H9 (cell line): ENCODE data around the gene HNRNPU. TPM values are rescaled to one million over a fixed set of nuclear protein-coding genes. Genes with fewer than 3 reads are reported as not detected.

Experiments used
- DNase-seq: peaks from one replicate; pipeline ENCODE4 v3.0.0-alpha.2; 2017
- H2AFZ ChIP-seq: one replicate; pipeline ENCODE4 v1.6.1; 2013; ENCODE audit warnings: mild to moderate bottlenecking, low read length, control low read depth, moderate library complexity
- H2AK5ac ChIP-seq: 2 replicates; pipeline ENCODE4 v1.6.1; 2013; ENCODE audit warnings: low read length, control low read depth, mixed read lengths; ENCODE audit not compliant: insufficient read length
- H2BK120ac ChIP-seq: one replicate; pipeline ENCODE4 v1.6.1; 2013; ENCODE audit warnings: low read depth, mild to moderate bottlenecking, low read length, control low read depth, inconsistent platforms; ENCODE audit not compliant: poor library complexity, severe bottlenecking
- H2BK12ac ChIP-seq: 2 replicates; pipeline ENCODE4 v1.6.1; 2013; ENCODE audit warnings: low read length, control low read depth, mixed read lengths, low read depth; ENCODE audit not compliant: insufficient read length
- H2BK15ac ChIP-seq: 2 replicates; pipeline ENCODE4 v1.6.1; 2013; ENCODE audit warnings: low read depth, low read length, control low read depth
- H2BK20ac ChIP-seq: one replicate; pipeline ENCODE4 v1.6.1; 2013; ENCODE audit warnings: low read depth, mild to moderate bottlenecking, low read length, control low read depth, inconsistent platforms; ENCODE audit not compliant: poor library complexity, severe bottlenecking
- H2BK5ac ChIP-seq: 2 replicates; pipeline ENCODE4 v1.6.1; 2013; ENCODE audit warnings: low read length, control low read depth, mixed read lengths; ENCODE audit not compliant: insufficient read length
- H3K14ac ChIP-seq: 2 replicates; pipeline ENCODE4 v1.6.1; 2013; ENCODE audit warnings: low read length, control low read depth; ENCODE audit not compliant: insufficient read depth
- H3K18ac ChIP-seq: 2 replicates; pipeline ENCODE4 v1.6.1; 2013; ENCODE audit warnings: low read depth, mild to moderate bottlenecking, mixed read lengths, low read length, control low read depth; ENCODE audit not compliant: insufficient read length
- H3K23ac ChIP-seq: 2 replicates; pipeline ENCODE4 v1.6.1; 2013; ENCODE audit warnings: low read length, control low read depth, mixed read lengths, low read depth; ENCODE audit not compliant: insufficient read length
- H3K23me2 ChIP-seq: 2 replicates; pipeline ENCODE4 v1.6.1; 2013; ENCODE audit warnings: low read depth, mild to moderate bottlenecking, mixed read lengths, low read length, control low read depth; ENCODE audit not compliant: insufficient read length, poor library complexity, severe bottlenecking
- H3K27ac ChIP-seq: 2 replicates; pipeline ENCODE4 v1.5.1; 2013; ENCODE audit warnings: low read length, control low read depth, mixed read lengths, low read depth; ENCODE audit not compliant: insufficient read length
- H3K27me3 ChIP-seq: 2 replicates; pipeline ENCODE4 v1.6.1; 2013; ENCODE audit warnings: low read length, control low read depth, inconsistent platforms; ENCODE audit not compliant: insufficient read depth
- H3K4ac ChIP-seq: 2 replicates; pipeline ENCODE4 v1.6.1; 2013; ENCODE audit warnings: low read depth, mild to moderate bottlenecking, control low read depth, inconsistent platforms, low read length, moderate library complexity
- H3K4me1 ChIP-seq: 2 replicates; pipeline ENCODE4 v1.6.1; 2013; ENCODE audit warnings: low read length, control low read depth, inconsistent platforms; ENCODE audit not compliant: insufficient read depth
- H3K4me2 ChIP-seq: 2 replicates; pipeline ENCODE4 v1.6.1; 2013; ENCODE audit warnings: low read length, control low read depth, mixed read lengths; ENCODE audit not compliant: insufficient read length, insufficient read depth
- H3K56ac ChIP-seq: 2 replicates; pipeline ENCODE4 v1.6.1; 2013; ENCODE audit warnings: low read depth, mild to moderate bottlenecking, mixed read lengths, low read length, control low read depth; ENCODE audit not compliant: insufficient read length
- H3K79me1 ChIP-seq: 2 replicates; pipeline ENCODE4 v1.6.1; 2013; ENCODE audit warnings: low read depth, mild to moderate bottlenecking, moderate library complexity, low read length, control low read depth, inconsistent platforms; ENCODE audit not compliant: insufficient read depth, poor library complexity, severe bottlenecking
- H3K79me2 ChIP-seq: 2 replicates; pipeline ENCODE4 v1.6.1; 2013; ENCODE audit warnings: low read length, control low read depth, inconsistent platforms; ENCODE audit not compliant: insufficient read depth
- H3K9ac ChIP-seq: 2 replicates; pipeline ENCODE4 v1.6.1; 2013; ENCODE audit warnings: low read length, control low read depth, mixed read lengths; ENCODE audit not compliant: insufficient read length; ENCODE audit errors: extremely low read depth
- H3K9me3 ChIP-seq: one replicate; pipeline ENCODE4 v1.6.1; 2013; ENCODE audit warnings: low read depth, low read length, inconsistent platforms; ENCODE audit not compliant: control insufficient read depth
- H3T11ph ChIP-seq: one replicate; pipeline ENCODE4 v1.6.1; 2013; ENCODE audit warnings: mild to moderate bottlenecking, low read length, control low read depth, inconsistent platforms
- H4K20me1 ChIP-seq: one replicate; pipeline ENCODE4 v1.6.1; 2013; ENCODE audit not compliant: control insufficient read depth, insufficient read length, insufficient read depth
- H4K5ac ChIP-seq: 2 replicates; pipeline ENCODE4 v1.6.1; 2013; ENCODE audit warnings: low read depth, mild to moderate bottlenecking, mixed read lengths, low read length, control low read depth; ENCODE audit not compliant: insufficient read length
- H4K8ac ChIP-seq: replicated peaks from 2 replicates; pipeline ENCODE4 v1.6.1; 2013; ENCODE audit warnings: low read length, control low read depth, mixed read lengths, low read depth; ENCODE audit not compliant: insufficient read length
- H4K91ac ChIP-seq: 2 replicates; pipeline ENCODE4 v1.6.1; 2013; ENCODE audit warnings: low read depth, mild to moderate bottlenecking, moderate library complexity, mixed read lengths, low read length, control low read depth; ENCODE audit not compliant: insufficient read length
- H3K27ac Mint-ChIP-seq, 3 experiments: 2 replicates in 2 of 3; 3 replicates in 1 of 3; pipeline ENCODE4 v1.8.0; 2020 to 2021; ENCODE audit warnings: mixed read lengths in 3 of 3, mild to moderate bottlenecking in 1 of 3, moderate library complexity in 1 of 3
- H3K27me3 Mint-ChIP-seq: 2 replicates; pipeline ENCODE4 v1.8.0; 2021; ENCODE audit warnings: low read depth, mild to moderate bottlenecking, moderate library complexity, mixed read lengths
- H3K36me3 Mint-ChIP-seq, 3 experiments: 2 replicates in 2 of 3; 3 replicates in 1 of 3; pipeline ENCODE4 v1.8.0; 2020 to 2021; ENCODE audit warnings: low read depth in 3 of 3, mixed read lengths in 3 of 3; ENCODE audit not compliant: insufficient read depth in 1 of 3
- H3K4me1 Mint-ChIP-seq, 2 experiments: 2 replicates each; pipeline ENCODE4 v1.8.0; 2020; ENCODE audit warnings: mixed read lengths in 2 of 2
- H3K4me3 Mint-ChIP-seq, 2 experiments: 2 replicates in 1 of 2; 3 replicates in 1 of 2; pipeline ENCODE4 v1.8.0; 2020 to 2021; ENCODE audit warnings: mild to moderate bottlenecking in 2 of 2, mixed read lengths in 2 of 2, moderate library complexity in 1 of 2
- H3K9me3 Mint-ChIP-seq, 2 experiments: 2 replicates in 1 of 2; 3 replicates in 1 of 2; pipeline ENCODE4 v1.8.0; 2020; ENCODE audit warnings: mild to moderate bottlenecking in 2 of 2, mixed read lengths in 2 of 2, moderate library complexity in 1 of 2
- WGBS: extraction: QIAGEN DNeasy Blood & Tissue Kit; methylation state at CpG from one replicate; pipeline ENCODE4 v1.1.7; 2013; ENCODE audit warnings: missing lambda C conversion rate, low lambda C conversion rate, mixed read lengths; ENCODE audit not compliant: insufficient read length; ENCODE audit errors: extremely low coverage; 5-methylcytosine and 5-hydroxymethylcytosine counted together
- total RNA-seq: library from RNA; stranded (reverse); gene quantifications from 2 replicates; pipeline ENCODE4 v1.2.1, GENCODE V29; 2021
- TF ChIP-seq, protein P1 (sequence below): fragments of 200-600 bp; sonication (generic); conservative IDR thresholded peaks from 3 replicates; pipeline ENCODE4 v1.8.0; 2021; ENCODE audit warnings: antibody characterized with exemption, mild to moderate bottlenecking

HNRNPU gene
- total RNA-seq, 1 experiment from 2014 or later: 657 TPM

DNA sequence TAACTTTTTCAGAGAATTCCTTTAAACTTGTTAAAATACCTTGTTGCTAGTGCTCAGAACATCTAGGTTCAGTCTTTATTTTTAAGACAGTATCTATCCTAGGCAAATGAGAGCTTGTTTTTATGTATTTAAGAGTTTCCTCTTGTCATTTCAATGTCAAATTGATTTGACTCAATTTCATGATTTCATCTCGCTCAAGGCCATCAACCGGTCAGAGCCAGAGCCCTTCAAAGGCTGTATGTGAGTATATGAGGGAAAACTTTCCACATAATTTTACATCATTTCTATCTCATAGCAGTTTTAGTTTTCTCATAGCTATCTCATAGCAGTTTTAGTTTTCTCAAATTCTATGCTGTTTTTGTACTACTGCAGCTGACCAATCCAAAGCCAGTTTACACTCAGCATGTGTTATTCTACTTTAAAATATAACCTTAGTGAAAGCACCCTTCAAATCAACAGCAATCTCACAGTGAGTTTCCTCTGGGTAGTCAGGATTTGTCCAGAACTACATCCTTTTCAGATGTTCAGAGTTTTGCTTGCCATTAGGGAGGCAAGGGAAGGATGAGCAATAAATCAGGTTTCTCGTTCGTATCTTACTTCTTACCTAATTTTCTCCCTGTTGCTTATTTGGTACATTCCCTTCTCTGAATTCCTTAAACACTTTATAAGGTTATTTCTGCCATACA is 12.7 kb downstream of the HNRNPU start:
- no CpG with 5 or more reads among the region's 4 CpGs for WGBS
- Histone ChIP-seq H3K9me3 (no peaks in the 10 kb centered on the region), H2BK15ac (no peak overlapping the region), H2AFZ (no peak overlapping the region), H2BK12ac (no peak overlapping the region), H3K79me2 (no peaks in the 10 kb centered on the region), H3K18ac (no peak overlapping the region), H3K14ac (no peak overlapping the region), H3K4ac (no peak overlapping the region), H4K91ac (no peak overlapping the region), H3K79me1 (no peaks in the 10 kb centered on the region), H4K8ac (no peak overlapping the region), H2BK5ac (no peak overlapping the region), H3K9ac (no peak overlapping the region), H3K27ac (no peak overlapping the region), H3K23ac (no peak overlapping the region), H3K56ac (no peak overlapping the region), H4K5ac (no peak overlapping the region), H3K4me2 (no peak overlapping the region), H2BK120ac (no peak overlapping the region), H2AK5ac (no peak overlapping the region), H2BK20ac (no peak overlapping the region), H3K27me3 (no peaks in the 10 kb centered on the region), H4K20me1 (no peaks in the 10 kb centered on the region), H3T11ph (no peak overlapping the region), H3K23me2 (no peaks in the 10 kb centered on the region), H3K4me1 (no peaks in the 10 kb centered on the region)
- H3K27me3 Mint-ChIP-seq: no peaks in the 10 kb centered on the region; the same call in 1 of the 2 replicates
- H3K4me3 Mint-ChIP-seq: no peak overlapping the region
- peaks cover 2 to 8% of the 10 kb centered on the region in 2 experiments; a peak in 2 of 4 replicates for H3K4me1 Mint-ChIP-seq
- TF ChIP-seq, protein P1, sequence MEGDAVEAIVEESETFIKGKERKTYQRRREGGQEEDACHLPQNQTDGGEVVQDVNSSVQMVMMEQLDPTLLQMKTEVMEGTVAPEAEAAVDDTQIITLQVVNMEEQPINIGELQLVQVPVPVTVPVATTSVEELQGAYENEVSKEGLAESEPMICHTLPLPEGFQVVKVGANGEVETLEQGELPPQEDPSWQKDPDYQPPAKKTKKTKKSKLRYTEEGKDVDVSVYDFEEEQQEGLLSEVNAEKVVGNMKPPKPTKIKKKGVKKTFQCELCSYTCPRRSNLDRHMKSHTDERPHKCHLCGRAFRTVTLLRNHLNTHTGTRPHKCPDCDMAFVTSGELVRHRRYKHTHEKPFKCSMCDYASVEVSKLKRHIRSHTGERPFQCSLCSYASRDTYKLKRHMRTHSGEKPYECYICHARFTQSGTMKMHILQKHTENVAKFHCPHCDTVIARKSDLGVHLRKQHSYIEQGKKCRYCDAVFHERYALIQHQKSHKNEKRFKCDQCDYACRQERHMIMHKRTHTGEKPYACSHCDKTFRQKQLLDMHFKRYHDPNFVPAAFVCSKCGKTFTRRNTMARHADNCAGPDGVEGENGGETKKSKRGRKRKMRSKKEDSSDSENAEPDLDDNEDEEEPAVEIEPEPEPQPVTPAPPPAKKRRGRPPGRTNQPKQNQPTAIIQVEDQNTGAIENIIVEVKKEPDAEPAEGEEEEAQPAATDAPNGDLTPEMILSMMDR: no peak
- no peak for DNase-seq
- peaks cover 66 to 96% (median 91%) of the 10 kb centered on the region in 3 experiments for H3K36me3 Mint-ChIP-seq
- no peaks in the 10 kb centered on the region for H3K9me3 Mint-ChIP-seq
- peak overlapping the region in 1 of 3 experiments; percentile 59; a peak in 2 of 7 replicates for H3K27ac Mint-ChIP-seq
